Fibroblast of the conjunctiva (primary cell): ENCODE data around the gene DCPS.
A peak's percentile ranks its signal among the peaks of the same experiment; 100 is the strongest.

Experiments used
- DNase-seq: peaks from one replicate; pipeline ENCODE4 v3.0.0-alpha.2; 2010; ENCODE audit warnings: low read depth

Gene DCPS

GRCh38 chr11:126328938-126329643 is 25.2 kb downstream of the DCPS start:
- no peak for DNase-seq

GRCh38 chr11:126329644-126330211 is 25.9 kb downstream of the DCPS start:
- DNase-seq = no peak

GRCh38 chr11:126331286-126331685 is 27.4 kb downstream of the DCPS start:
- DNase-seq = no peak

- DNase-seq = peak; percentile 79
These were observed 28.4 kb downstream of the DCPS start for GRCh38 chr11:126332221-126332711.

- no peak for DNase-seq
These were observed 29.3 kb downstream of the DCPS start for GRCh38 chr11:126333142-126333541.

- no peak for DNase-seq
These were observed 31.0 kb downstream of the DCPS start for GRCh38 chr11:126334659-126335462.

GRCh38 chr11:126335463-126335760 is 31.6 kb downstream of the DCPS start:
- no peak for DNase-seq

GRCh38 chr11:126336138-126336541 is 32.3 kb downstream of the DCPS start:
- DNase-seq = no peak

- DNase-seq = no peak
These were observed 32.8 kb downstream of the DCPS start for GRCh38 chr11:126336671-126337101.

GRCh38 chr11:126337126-126337473 is 33.2 kb downstream of the DCPS start:
- DNase-seq = no peak

- DNase-seq = no peak
These were observed 33.8 kb downstream of the DCPS start for GRCh38 chr11:126337474-126338241.

- no peak for DNase-seq
These were observed 34.6 kb downstream of the DCPS start for GRCh38 chr11:126338346-126339055.

GRCh38 chr11:126339073-126339862 is 35.4 kb downstream of the DCPS start:
- DNase-seq = no peak

- no peak for DNase-seq
These were observed 36.1 kb downstream of the DCPS start for GRCh38 chr11:126339863-126340434.

- DNase-seq = no peak
These were observed 37.2 kb downstream of the DCPS start for GRCh38 chr11:126340960-126341606.

- DNase-seq = no peak
These were observed 37.9 kb downstream of the DCPS start for GRCh38 chr11:126341760-126342161.

- no peak for DNase-seq
These were observed 39.2 kb downstream of the DCPS start for GRCh38 chr11:126343051-126343450.

GRCh38 chr11:126344141-126345080 is 40.6 kb downstream of the DCPS start:
- DNase-seq = no peak

- DNase-seq = no peak
These were observed 41.4 kb downstream of the DCPS start for GRCh38 chr11:126345283-126345682.
